Natural killer cell (primary cell): ENCODE data around the gene CMTM2. TPM values are rescaled to one million over a fixed set of nuclear protein-coding genes. Genes with fewer than 3 reads are reported as not detected.
"Not testable (repeated sequence)": the region's sequence is repeated elsewhere in the genome, so short reads cannot be mapped to it uniquely, and the experiment has no call there.

Source experiments
- ATAC-seq, 3 donors: fragments of 150-1000 bp in 2 of 3; fragments of 200-7000 bp in 1 of 3; cut with Tn5 transposase; 1 replicate in 1 of 3; 2 replicates in 2 of 3; pipeline ENCODE4 v1.10.0; 2021; ENCODE audit warnings: mild to moderate bottlenecking in 2 of 3, moderate library complexity in 2 of 3
- DNase-seq, 2 donors: peaks; one replicate each; pipeline versions ENCODE4 v3.0.0 to v3.0.0-alpha.2; 2013 to 2021; ENCODE audit warnings: mixed read lengths in 1 of 2
- H3K27ac ChIP-seq: one replicate; pipeline ENCODE4 v1.5.1; 2013; ENCODE audit warnings: mild to moderate bottlenecking, low read length
- H3K27me3 ChIP-seq: one replicate; pipeline ENCODE4 v1.6.1; 2013; ENCODE audit warnings: low read length; ENCODE audit not compliant: control insufficient read depth, insufficient read depth
- H3K36me3 ChIP-seq: one replicate; pipeline ENCODE4 v1.6.1; 2013; ENCODE audit warnings: low read length; ENCODE audit not compliant: control insufficient read depth, insufficient read depth
- H3K4me1 ChIP-seq: one replicate; pipeline ENCODE4 v1.6.1; 2013; ENCODE audit warnings: low read length; ENCODE audit not compliant: control insufficient read depth, insufficient read depth
- H3K4me3 ChIP-seq: one replicate; pipeline ENCODE4 v1.5.1; 2013; ENCODE audit warnings: low read length
- H3K9me3 ChIP-seq: one replicate; pipeline ENCODE4 v1.6.1; 2013; ENCODE audit warnings: low read length; ENCODE audit not compliant: control insufficient read depth, insufficient read depth
- H3K27ac Mint-ChIP-seq, 2 donors: one replicate each; pipeline ENCODE4 v1.8.0; 2022; ENCODE audit warnings: mild to moderate bottlenecking in 2 of 2, mixed read lengths in 2 of 2, moderate library complexity in 1 of 2
- H3K27me3 Mint-ChIP-seq, 2 donors: one replicate each; pipeline ENCODE4 v1.8.0; 2022; ENCODE audit warnings: low read depth in 2 of 2, mixed read lengths in 2 of 2
- H3K36me3 Mint-ChIP-seq: one replicate; pipeline ENCODE4 v1.8.0; 2022; ENCODE audit warnings: mixed read lengths
- H3K4me1 Mint-ChIP-seq, 2 donors: one replicate each; pipeline ENCODE4 v1.8.0; 2022; ENCODE audit warnings: mixed read lengths in 2 of 2
- H3K4me3 Mint-ChIP-seq: one replicate; pipeline ENCODE4 v1.8.0; 2022; ENCODE audit warnings: mild to moderate bottlenecking, moderate library complexity, mixed read lengths
- H3K9me3 Mint-ChIP-seq, 2 donors: one replicate each; pipeline ENCODE4 v1.8.0; 2022; ENCODE audit warnings: mixed read lengths in 2 of 2
- CTCF ChIP-seq: fragments of 200-600 bp; IDR thresholded peaks from one replicate; pipeline ENCODE4 v1.8.0; 2022; ENCODE audit warnings: antibody characterized with exemption
- WGBS: methylation state at CpG from one replicate; pipeline ENCODE4 v1.1.7; 2013; ENCODE audit warnings: missing lambda C conversion rate; ENCODE audit not compliant: insufficient coverage; 5-methylcytosine and 5-hydroxymethylcytosine counted together
- intact Hi-C: fragments of 100-400 bp; cut with micrococcal nuclease; formaldehyde crosslinking; loops from one replicate; pipeline ENCODE4 v1.14.2; 2022
- total RNA-seq, 4 donors: library from RNA; stranded (reverse); fragments of 120-200 nt in 1 of 4; gene quantifications; one replicate each; pipeline versions ENCODE4 v1.2.3 to v1.2.4, GENCODE V29; 2013 to 2022

CMTM2 gene
- total RNA-seq, 3 donors from 2014 or later (not counting 1 experiment from before 2014, with no cell fraction given): 0.61 to 1.6 (median 0.82) TPM

GRCh38 chr16:66608241-66609138 lies 29.2 kb downstream of the CMTM2 start:
- Histone ChIP-seq H3K27me3 (no peaks in the 10 kb centered on the region), H3K4me3 (no peak overlapping the region), H3K4me1 (peaks cover 46% of the 10 kb centered on the region), H3K36me3 (peaks cover 45% of the 10 kb centered on the region), H3K9me3 (no peaks in the 10 kb centered on the region), H3K27ac (no peak overlapping the region)
- peak; percentile 22 to 41 (median 40) for ATAC-seq
- peaks cover 21 to 35% of the 10 kb centered on the region in 2 donors for H3K4me1 Mint-ChIP-seq
- peak; percentile 72 to 88 for DNase-seq
- H3K4me3 Mint-ChIP-seq: peak overlapping the region; percentile 53
- H3K9me3 Mint-ChIP-seq: no peaks in the 10 kb centered on the region
- peak overlapping the region; percentile 56 to 77 for H3K27ac Mint-ChIP-seq
- H3K27me3 Mint-ChIP-seq: no peaks in the 10 kb centered on the region
- TF ChIP-seq CTCF: peak; percentile 84
- intact Hi-C loops: loop anchor here (10.0 kb wide), 1 partner anchor 266 kb away; no protein-coding TSS in a partner anchor
- WGBS: 42% methylated on average over 17 of the region's 17 CpGs
- no peaks in the 10 kb centered on the region for H3K36me3 Mint-ChIP-seq

GRCh38 chr16:66609139-66609510 lies 29.9 kb downstream of the CMTM2 start:
- no peaks in the 10 kb centered on the region for H3K9me3 Mint-ChIP-seq
- intact Hi-C loops: loop anchor here (10.0 kb wide), 1 partner anchor 266 kb away; no protein-coding TSS in a partner anchor
- no peak for ATAC-seq
- H3K4me1 Mint-ChIP-seq: peaks cover 15 to 29% of the 10 kb centered on the region in 2 donors
- H3K4me3 Mint-ChIP-seq: no peak overlapping the region
- Histone ChIP-seq H3K27ac (no peak overlapping the region), H3K4me1 (peaks cover 39% of the 10 kb centered on the region), H3K27me3 (no peaks in the 10 kb centered on the region), H3K36me3 (peaks cover 48% of the 10 kb centered on the region), H3K9me3 (no peaks in the 10 kb centered on the region), H3K4me3 (no peak overlapping the region)
- no peak overlapping the region for H3K27ac Mint-ChIP-seq
- TF ChIP-seq CTCF: no peak
- no peaks in the 10 kb centered on the region for H3K27me3 Mint-ChIP-seq
- 97% methylated on average over 12 of the region's 12 CpGs for WGBS
- no peaks in the 10 kb centered on the region for H3K36me3 Mint-ChIP-seq
- DNase-seq: no peak

GRCh38 chr16:66610111-66610820 lies 31.0 kb downstream of the CMTM2 start:
- DNase-seq: no peak
- peaks cover 52% of the 10 kb centered on the region for H3K36me3 ChIP-seq
- intact Hi-C loops: no loop called here
- Mint-ChIP-seq H3K36me3 (no peaks in the 10 kb centered on the region), H3K27ac (peak overlapping the region in 1 of 2 donors; percentile 50), H3K4me1 (peaks cover 13 to 26% of the 10 kb centered on the region in 2 donors), H3K27me3 (no peaks in the 10 kb centered on the region), H3K4me3 (no peak overlapping the region), H3K9me3 (no peaks in the 10 kb centered on the region)
- peaks cover 39% of the 10 kb centered on the region for H3K4me1 ChIP-seq
- no peak for ATAC-seq
- WGBS: 95% methylated on average over 14 of the region's 14 CpGs
- no peak overlapping the region for H3K4me3 ChIP-seq
- no peak for TF ChIP-seq CTCF
- H3K27me3 ChIP-seq: no peaks in the 10 kb centered on the region
- H3K9me3 ChIP-seq: no peaks in the 10 kb centered on the region
- H3K27ac ChIP-seq: no peak overlapping the region

- DNase-seq, intact Hi-C loops, H3K4me3 ChIP-seq, H3K4me3 Mint-ChIP-seq, H3K36me3 Mint-ChIP-seq, H3K27me3 Mint-ChIP-seq, H3K27me3 ChIP-seq, H3K9me3 Mint-ChIP-seq, H3K27ac ChIP-seq, ATAC-seq, H3K9me3 ChIP-seq, H3K27ac Mint-ChIP-seq: not testable (repeated sequence)
- peaks cover 5 to 14% of the 10 kb centered on the region in 2 donors for H3K4me1 Mint-ChIP-seq
- peaks cover 52% of the 10 kb centered on the region for H3K36me3 ChIP-seq
- peaks cover 23% of the 10 kb centered on the region for H3K4me1 ChIP-seq
- WGBS: 95% methylated on average over 8 of the region's 8 CpGs
Observed at GRCh38 chr16:66611911-66612310, 32.6 kb downstream of the CMTM2 start.
